ENCODE data around the gene PPFIBP1.

The PPFIBP1 gene

DNA sequence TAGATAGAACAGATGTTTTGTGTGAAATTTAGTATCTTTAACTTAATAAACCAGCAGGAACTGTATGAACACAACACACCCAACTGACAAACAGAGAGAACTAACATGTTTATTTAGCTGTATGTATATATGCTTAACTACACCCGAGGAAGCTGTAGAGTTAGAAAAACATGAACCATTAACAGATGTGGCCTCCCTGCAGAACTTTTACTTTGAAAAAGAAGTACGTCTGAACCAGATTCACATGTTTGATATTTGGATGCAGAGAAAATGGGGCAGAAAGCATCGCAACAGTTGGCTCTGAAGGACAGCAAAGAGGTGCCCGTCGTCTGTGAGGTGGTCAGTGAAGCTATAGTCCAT, 172.3 kb downstream of the PPFIBP1 start, which contains the start of gene REP15:
TSS of gene REP15 (plus strand) at position 155 of the 360 bp plus-strand sequence. CDS start at position 271, 116 bp downstream.
- Histone ChIP-seq H2AFZ (ENCODE audit: low read depth, low read length) (no peak within 1 kb of the TSS), H3K27ac (ENCODE audit: low read length) (no peak within 1 kb of the TSS), H3K4me3 (ENCODE audit: low read length) (no peak within 1 kb of the TSS), H3K4me2 (ENCODE audit: low read length) (no peak within 1 kb of the TSS), H4K20me1 (ENCODE audit: insufficient read depth, low read length) (no peaks in the 10 kb centered on the region), H3K36me3 (replicated peaks; ENCODE audit: low read depth, low read length) (no peaks in the 10 kb centered on the region), H3K27me3 (ENCODE audit: low read depth, low read length) (peaks cover 20% of the 10 kb centered on the region), H3K79me2 (ENCODE audit: low read length) (no peaks in the 10 kb centered on the region), H3K9ac (ENCODE audit: low read length) (no peak within 1 kb of the TSS), H3K9me3 (ENCODE audit: insufficient read depth, low read length) (no peaks in the 10 kb centered on the region), H3K4me1 (ENCODE audit: low read length) (peaks cover 12% of the 10 kb centered on the region)
- TF ChIP-seq, protein P1, sequence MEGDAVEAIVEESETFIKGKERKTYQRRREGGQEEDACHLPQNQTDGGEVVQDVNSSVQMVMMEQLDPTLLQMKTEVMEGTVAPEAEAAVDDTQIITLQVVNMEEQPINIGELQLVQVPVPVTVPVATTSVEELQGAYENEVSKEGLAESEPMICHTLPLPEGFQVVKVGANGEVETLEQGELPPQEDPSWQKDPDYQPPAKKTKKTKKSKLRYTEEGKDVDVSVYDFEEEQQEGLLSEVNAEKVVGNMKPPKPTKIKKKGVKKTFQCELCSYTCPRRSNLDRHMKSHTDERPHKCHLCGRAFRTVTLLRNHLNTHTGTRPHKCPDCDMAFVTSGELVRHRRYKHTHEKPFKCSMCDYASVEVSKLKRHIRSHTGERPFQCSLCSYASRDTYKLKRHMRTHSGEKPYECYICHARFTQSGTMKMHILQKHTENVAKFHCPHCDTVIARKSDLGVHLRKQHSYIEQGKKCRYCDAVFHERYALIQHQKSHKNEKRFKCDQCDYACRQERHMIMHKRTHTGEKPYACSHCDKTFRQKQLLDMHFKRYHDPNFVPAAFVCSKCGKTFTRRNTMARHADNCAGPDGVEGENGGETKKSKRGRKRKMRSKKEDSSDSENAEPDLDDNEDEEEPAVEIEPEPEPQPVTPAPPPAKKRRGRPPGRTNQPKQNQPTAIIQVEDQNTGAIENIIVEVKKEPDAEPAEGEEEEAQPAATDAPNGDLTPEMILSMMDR (IDR thresholded peaks at IDR 0.05; ENCODE audit: low read depth, low read length): no peak
- TF ChIP-seq EZH2phosphoT487 (IDR thresholded peaks at IDR 0.05; ENCODE audit: low read depth): no peak

DNA sequence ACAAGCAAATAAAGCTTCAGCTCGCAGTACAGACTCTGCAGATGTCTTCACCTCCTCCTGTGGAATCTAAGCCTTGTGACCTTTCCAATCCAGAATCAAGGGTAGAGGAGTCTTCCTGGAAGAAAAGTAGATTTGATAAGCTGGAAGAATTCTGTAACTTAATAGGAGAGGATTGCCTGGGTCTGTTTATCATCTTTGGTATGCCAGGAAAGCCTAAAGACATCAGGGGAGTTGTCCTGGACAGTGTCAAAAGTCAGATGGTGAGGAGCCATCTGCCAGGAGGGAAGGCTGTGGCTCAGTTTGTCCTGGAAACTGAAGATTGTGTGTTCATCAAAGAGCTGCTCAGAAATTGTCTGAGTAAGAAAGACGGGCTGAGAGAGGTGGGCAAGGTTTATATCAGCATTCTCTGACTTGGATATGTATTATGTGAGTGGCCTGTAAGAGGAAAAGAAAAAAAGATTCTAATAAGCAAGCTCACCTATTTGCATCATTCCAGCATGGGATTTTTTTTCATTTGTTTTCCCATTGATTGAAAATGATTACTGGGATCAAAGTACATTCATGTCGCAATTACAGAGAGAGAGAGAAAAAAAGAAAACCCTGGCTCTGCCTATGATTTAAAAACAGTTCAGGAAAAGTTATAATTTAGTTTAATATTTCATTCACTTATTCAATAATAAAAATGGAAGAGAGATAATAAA, 173.0 kb downstream of the PPFIBP1 start:
- no peak overlapping the region for H3K4me3 ChIP-seq (ENCODE audit: low read length)
- no peaks in the 10 kb centered on the region for H4K20me1 ChIP-seq (ENCODE audit: insufficient read depth, low read length)
- peaks cover 18% of the 10 kb centered on the region for H3K27me3 ChIP-seq (ENCODE audit: low read depth, low read length)
- H3K9ac ChIP-seq (ENCODE audit: low read length): no peak overlapping the region
- no peak overlapping the region for H2AFZ ChIP-seq (ENCODE audit: low read depth, low read length)
- H3K4me1 ChIP-seq (ENCODE audit: low read length): peaks cover 10% of the 10 kb centered on the region
- H3K27ac ChIP-seq (ENCODE audit: low read length): no peak overlapping the region
- H3K79me2 ChIP-seq (ENCODE audit: low read length): no peaks in the 10 kb centered on the region
- no peak overlapping the region for H3K4me2 ChIP-seq (ENCODE audit: low read length)
- H3K9me3 ChIP-seq (ENCODE audit: insufficient read depth, low read length): no peaks in the 10 kb centered on the region
- TF ChIP-seq, protein P1 (IDR thresholded peaks at IDR 0.05; ENCODE audit: low read depth, low read length): no peak
- TF ChIP-seq EZH2phosphoT487 (IDR thresholded peaks at IDR 0.05; ENCODE audit: low read depth): no peak
- H3K36me3 ChIP-seq (replicated peaks; ENCODE audit: low read depth, low read length): no peaks in the 10 kb centered on the region

DNA sequence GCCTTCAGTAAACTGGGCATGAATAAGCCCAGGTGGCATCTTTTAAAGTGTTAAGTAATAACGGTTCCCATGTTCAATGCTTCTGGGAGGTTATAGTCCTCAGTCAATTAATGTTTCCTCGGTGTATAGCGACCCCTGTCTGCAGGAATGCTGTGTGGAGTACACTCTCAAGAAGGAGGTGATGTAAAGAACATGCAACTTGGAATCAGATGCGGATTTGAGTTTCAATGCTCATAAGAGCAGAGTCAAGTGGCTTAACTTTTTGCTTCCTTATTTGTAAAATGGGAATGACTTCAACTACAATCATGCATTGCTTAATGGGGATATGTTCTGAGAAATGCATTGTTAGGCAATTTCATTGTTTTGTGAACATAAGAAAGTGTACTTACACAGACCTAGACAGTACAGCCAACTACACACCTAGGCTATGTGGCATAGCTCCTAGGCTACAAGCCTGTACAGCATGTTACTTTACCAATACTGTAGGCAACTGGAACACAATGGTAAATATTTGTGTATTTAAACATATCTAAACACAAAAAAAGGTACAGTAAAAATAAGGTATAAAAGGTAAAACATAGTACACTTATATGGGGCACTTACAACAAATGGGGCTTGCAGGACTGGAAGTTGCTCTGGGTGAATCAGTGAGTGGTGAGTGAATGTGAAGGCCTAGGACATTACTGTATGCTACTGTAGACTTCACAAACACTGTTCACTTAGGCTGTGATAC, 179.9 kb downstream of the PPFIBP1 start:
- Histone ChIP-seq H3K27ac (ENCODE audit: low read length) (no peak overlapping the region), H4K20me1 (ENCODE audit: insufficient read depth, low read length) (no peaks in the 10 kb centered on the region), H3K4me3 (ENCODE audit: low read length) (peak overlapping the region; percentile 7; the same call in 1 of the 2 replicates), H3K79me2 (ENCODE audit: low read length) (no peaks in the 10 kb centered on the region), H3K9ac (ENCODE audit: low read length) (no peak overlapping the region; the same call in 1 of the 2 replicates), H3K27me3 (ENCODE audit: low read depth, low read length) (no peaks in the 10 kb centered on the region; the same call in 1 of the 2 replicates), H3K9me3 (ENCODE audit: insufficient read depth, low read length) (no peaks in the 10 kb centered on the region), H3K36me3 (replicated peaks; ENCODE audit: low read depth, low read length) (no peaks in the 10 kb centered on the region), H3K4me1 (ENCODE audit: low read length) (peaks cover 4% of the 10 kb centered on the region; the same call in 1 of the 2 replicates), H2AFZ (ENCODE audit: low read depth, low read length) (no peak overlapping the region), H3K4me2 (ENCODE audit: low read length) (peak overlapping the region; percentile 45)
- TF ChIP-seq, protein P1 (IDR thresholded peaks at IDR 0.05; ENCODE audit: low read depth, low read length): peak; percentile 93
- TF ChIP-seq EZH2phosphoT487 (IDR thresholded peaks at IDR 0.05; ENCODE audit: low read depth): no peak

DNA sequence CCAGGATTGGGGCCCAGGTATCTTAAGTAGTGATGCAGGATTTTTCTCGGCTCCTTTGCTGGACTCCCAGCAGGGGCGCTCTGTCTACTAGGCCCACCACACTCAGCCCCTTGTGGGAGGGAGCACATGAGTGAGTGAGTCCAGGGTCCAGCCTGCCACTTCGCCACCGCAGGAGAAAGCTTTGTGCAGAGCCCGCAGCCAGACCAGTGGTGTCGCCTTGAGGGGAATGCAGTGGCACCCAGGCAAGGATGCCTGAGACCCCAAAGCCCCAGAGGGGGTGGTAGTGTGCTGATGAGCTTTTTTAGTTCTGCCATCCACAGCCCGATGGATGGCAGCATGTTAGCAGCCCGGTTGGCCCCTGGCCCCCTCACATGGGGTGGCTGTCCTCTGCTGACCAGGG, 181.3 kb downstream of the PPFIBP1 start:
- TF ChIP-seq EZH2phosphoT487 (IDR thresholded peaks at IDR 0.05; ENCODE audit: low read depth): no peak
- TF ChIP-seq, protein P1 (IDR thresholded peaks at IDR 0.05; ENCODE audit: low read depth, low read length): peak; percentile 31; the same call in 1 of the 2 replicates
- peaks cover 6% of the 10 kb centered on the region; the same call in 1 of the 2 replicates for H3K4me1 ChIP-seq (ENCODE audit: low read length)
- no peak overlapping the region for H3K4me2 ChIP-seq (ENCODE audit: low read length)
- no peaks in the 10 kb centered on the region for H3K9me3 ChIP-seq (ENCODE audit: insufficient read depth, low read length)
- H3K79me2 ChIP-seq (ENCODE audit: low read length): no peaks in the 10 kb centered on the region
- no peaks in the 10 kb centered on the region for H3K36me3 ChIP-seq (replicated peaks; ENCODE audit: low read depth, low read length)
- no peak overlapping the region for H3K27ac ChIP-seq (ENCODE audit: low read length)
- H3K9ac ChIP-seq (ENCODE audit: low read length): no peak overlapping the region
- no peak overlapping the region for H3K4me3 ChIP-seq (ENCODE audit: low read length)
- no peaks in the 10 kb centered on the region for H3K27me3 ChIP-seq (ENCODE audit: low read depth, low read length)
- no peak overlapping the region for H2AFZ ChIP-seq (ENCODE audit: low read depth, low read length)
- H4K20me1 ChIP-seq (ENCODE audit: insufficient read depth, low read length): no peaks in the 10 kb centered on the region

Data from OCI-LY3 (cell line).